ENCODE data around the gene MRNIP. TPM values are rescaled to one million over a fixed set of nuclear protein-coding genes. Genes with fewer than 3 reads are reported as not detected.
A peak's percentile ranks its signal among the peaks of the same experiment; 100 is the strongest.

MRNIP gene
- total and polyA plus RNA-seq, 4 donors: 22.9 to 103 (median 35.4) TPM

DNA sequence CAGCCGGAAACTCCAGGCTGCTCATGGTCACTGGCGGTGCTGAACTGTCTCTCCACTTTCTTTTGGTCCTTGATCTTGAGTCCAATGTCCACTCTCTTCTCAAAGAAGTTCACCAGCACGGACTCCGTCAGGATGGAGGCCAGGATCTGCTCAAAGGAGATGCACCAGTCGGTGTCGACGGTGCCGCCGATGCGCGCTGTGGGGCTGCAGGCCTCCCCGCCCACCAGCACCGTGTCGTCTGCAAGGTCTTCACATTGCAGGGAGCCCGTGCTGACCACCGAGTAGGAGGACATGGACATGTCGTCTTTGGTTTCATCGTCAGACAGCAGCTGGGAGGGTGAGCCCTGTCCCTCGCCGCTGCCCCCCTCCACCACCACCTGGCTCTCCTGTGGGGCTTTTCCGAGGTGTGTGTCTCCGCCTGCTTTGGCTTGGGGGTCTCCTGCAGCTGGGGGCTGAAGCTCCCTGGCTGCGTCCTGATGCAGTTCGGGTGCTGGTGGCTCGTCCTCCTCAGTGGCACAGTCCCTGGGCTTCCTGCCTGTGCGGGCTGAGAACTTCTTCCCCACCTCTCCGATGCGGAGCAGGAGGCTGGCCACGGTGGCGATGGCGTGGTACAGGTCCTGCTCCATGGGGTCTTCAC is 5.0 kb upstream of the MRNIP start:
- no peak overlapping the region for H3K4me3 ChIP-seq (ENCODE audit: low read length in 2 of 2)
- peaks cover 0 to 11% of the 10 kb centered on the region in 2 donors for H3K36me3 ChIP-seq (ENCODE audit: control insufficient read depth in 1 of 2, insufficient read depth in 2 of 2, low read length in 1 of 2)
- H3K27me3 ChIP-seq (ENCODE audit: control insufficient read depth in 1 of 2, insufficient read depth in 2 of 2, low read length in 1 of 2): no peaks in the 10 kb centered on the region
- H3K9me3 ChIP-seq (ENCODE audit: control insufficient read depth, low read length): no peaks in the 10 kb centered on the region
- no peaks in the 10 kb centered on the region for H3K4me1 ChIP-seq (ENCODE audit: control insufficient read depth in 1 of 2, insufficient read depth in 2 of 2, low read length in 2 of 2)
- no peak for ATAC-seq (ENCODE audit: low FRiP score)
- 94 to 95% methylated on average over 31 of the region's 31 CpGs for WGBS, 2 donors
- peak in 1 of 2 donors; percentile 74 for DNase-seq
- intact Hi-C loops (cut with DNase I): no loop called here
- no peak overlapping the region for H3K27ac ChIP-seq (ENCODE audit: low read depth in 1 of 2, low read length in 2 of 2)

GRCh38 chr5:179862891-179863290 is 4.3 kb upstream of the MRNIP start:
- 95 to 97% methylated on average over 9 of the region's 9 CpGs for WGBS, 2 donors
- Histone ChIP-seq H3K36me3 (ENCODE audit: control insufficient read depth in 1 of 2, insufficient read depth in 2 of 2, low read length in 1 of 2) (peaks cover 0 to 11% of the 10 kb centered on the region in 2 donors), H3K9me3 (ENCODE audit: control insufficient read depth, low read length) (no peaks in the 10 kb centered on the region), H3K4me3 (ENCODE audit: low read length in 2 of 2) (no peak overlapping the region), H3K27me3 (ENCODE audit: control insufficient read depth in 1 of 2, insufficient read depth in 2 of 2, low read length in 1 of 2) (no peaks in the 10 kb centered on the region), H3K27ac (ENCODE audit: low read depth in 1 of 2, low read length in 2 of 2) (no peak overlapping the region), H3K4me1 (ENCODE audit: control insufficient read depth in 1 of 2, insufficient read depth in 2 of 2, low read length in 2 of 2) (no peaks in the 10 kb centered on the region)
- intact Hi-C loops (cut with DNase I): no loop called here
- ATAC-seq (ENCODE audit: low FRiP score) (no peak), DNase-seq (peak in 1 of 2 donors; percentile 53)

- peaks cover 0 to 11% of the 10 kb centered on the region in 2 donors for H3K36me3 ChIP-seq (ENCODE audit: control insufficient read depth in 1 of 2, insufficient read depth in 2 of 2, low read length in 1 of 2)
- no peaks in the 10 kb centered on the region for H3K9me3 ChIP-seq (ENCODE audit: control insufficient read depth, low read length)
- 99 to 100% methylated on average over 2 of the region's 2 CpGs for WGBS, 2 donors
Observed at GRCh38 chr5:179862296-179862695, 3.7 kb upstream of the MRNIP start.

GRCh38 chr5:179860301-179860700 is 1.7 kb upstream of the MRNIP start:
- ATAC-seq (ENCODE audit: low FRiP score) (no peak), DNase-seq (no peak)
- Histone ChIP-seq H3K36me3 (ENCODE audit: control insufficient read depth in 1 of 2, insufficient read depth in 2 of 2, low read length in 1 of 2) (peaks cover 0 to 11% of the 10 kb centered on the region in 2 donors), H3K4me1 (ENCODE audit: control insufficient read depth in 1 of 2, insufficient read depth in 2 of 2, low read length in 2 of 2) (no peaks in the 10 kb centered on the region), H3K27ac (ENCODE audit: low read depth in 1 of 2, low read length in 2 of 2) (no peak overlapping the region), H3K27me3 (ENCODE audit: control insufficient read depth in 1 of 2, insufficient read depth in 2 of 2, low read length in 1 of 2) (no peaks in the 10 kb centered on the region), H3K4me3 (ENCODE audit: low read length in 2 of 2) (no peak overlapping the region), H3K9me3 (ENCODE audit: control insufficient read depth, low read length) (no peaks in the 10 kb centered on the region)
- whole genome bisulfite sequencing, 2 donors: 68 to 82% methylated on average over 11 of the region's 11 CpGs
- intact Hi-C loops (cut with DNase I): no loop called here

More at GRCh38 chr5:179862296-179862695, 3.7 kb upstream of the MRNIP start:
- Histone ChIP-seq H3K4me3 (ENCODE audit: low read length in 2 of 2) (no peak overlapping the region), H3K27ac (ENCODE audit: low read depth in 1 of 2, low read length in 2 of 2) (no peak overlapping the region), H3K27me3 (ENCODE audit: control insufficient read depth in 1 of 2, insufficient read depth in 2 of 2, low read length in 1 of 2) (no peaks in the 10 kb centered on the region), H3K4me1 (ENCODE audit: control insufficient read depth in 1 of 2, insufficient read depth in 2 of 2, low read length in 2 of 2) (no peaks in the 10 kb centered on the region)
- peak in 1 of 2 donors; percentile 16 for DNase-seq
- intact Hi-C loops (cut with DNase I): no loop called here
- ATAC-seq (ENCODE audit: low FRiP score): no peak

- ATAC-seq (ENCODE audit: low FRiP score): peak; percentile 64
- peak in 1 of 2 donors; percentile 80 for DNase-seq
- Histone ChIP-seq H3K4me3 (ENCODE audit: low read length in 2 of 2) (peak overlapping the region; percentile 53), H3K36me3 (ENCODE audit: control insufficient read depth in 1 of 2, insufficient read depth in 2 of 2, low read length in 1 of 2) (peaks cover 0 to 6% of the 10 kb centered on the region in 2 donors), H3K9me3 (ENCODE audit: control insufficient read depth, low read length) (no peaks in the 10 kb centered on the region), H3K27ac (ENCODE audit: low read depth in 1 of 2, low read length in 2 of 2) (peak overlapping the region in 1 of 2 donors; percentile 6), H3K27me3 (ENCODE audit: control insufficient read depth in 1 of 2, insufficient read depth in 2 of 2, low read length in 1 of 2) (no peaks in the 10 kb centered on the region), H3K4me1 (ENCODE audit: control insufficient read depth in 1 of 2, insufficient read depth in 2 of 2, low read length in 2 of 2) (no peaks in the 10 kb centered on the region)
- intact Hi-C loops (cut with DNase I): loop anchor here (5.0 to 10.0 kb wide), 2 partner anchors 36 to 53 kb away; partner anchors contain the start of genes SQSTM1 (in 2 of the 2) and MGAT4B (in 1 of the 2)
- WGBS, 2 donors: 0% methylated on average over 32 of the region's 32 CpGs
Observed at GRCh38 chr5:179858241-179858585, 404 bp downstream of the MRNIP start.

GRCh38 chr5:179854356-179854755 is 4.3 kb downstream of the MRNIP start:
- intact Hi-C loops (cut with DNase I): loop anchor here in 1 of 2 donors (10.0 kb wide), 1 partner anchor 50 kb away; the partner anchor contains the start of gene MGAT4B
- WGBS, 2 donors: 2 to 8% methylated on average over 8 of the region's 8 CpGs
- Histone ChIP-seq H3K27me3 (ENCODE audit: control insufficient read depth in 1 of 2, insufficient read depth in 2 of 2, low read length in 1 of 2) (no peaks in the 10 kb centered on the region), H3K4me3 (ENCODE audit: low read length in 2 of 2) (no peak overlapping the region), H3K4me1 (ENCODE audit: control insufficient read depth in 1 of 2, insufficient read depth in 2 of 2, low read length in 2 of 2) (no peaks in the 10 kb centered on the region), H3K9me3 (ENCODE audit: control insufficient read depth, low read length) (no peaks in the 10 kb centered on the region), H3K27ac (ENCODE audit: low read depth in 1 of 2, low read length in 2 of 2) (no peak overlapping the region), H3K36me3 (ENCODE audit: control insufficient read depth in 1 of 2, insufficient read depth in 2 of 2, low read length in 1 of 2) (peaks cover 0 to 9% of the 10 kb centered on the region in 2 donors)
- ATAC-seq (ENCODE audit: low FRiP score) (no peak), DNase-seq (no peak)

GRCh38 chr5:179852993-179853547 is 5.5 kb downstream of the MRNIP start:
- intact Hi-C loops (cut with DNase I): loop anchor here in 1 of 2 donors (10.0 kb wide), 1 partner anchor 48 kb away; the partner anchor contains the start of gene MGAT4B
- ATAC-seq (ENCODE audit: low FRiP score) (no peak), DNase-seq (no peak)
- Histone ChIP-seq H3K27ac (ENCODE audit: low read depth in 1 of 2, low read length in 2 of 2) (no peak overlapping the region), H3K4me3 (ENCODE audit: low read length in 2 of 2) (no peak overlapping the region), H3K36me3 (ENCODE audit: control insufficient read depth in 1 of 2, insufficient read depth in 2 of 2, low read length in 1 of 2) (peaks cover 0 to 9% of the 10 kb centered on the region in 2 donors), H3K27me3 (ENCODE audit: control insufficient read depth in 1 of 2, insufficient read depth in 2 of 2, low read length in 1 of 2) (no peaks in the 10 kb centered on the region), H3K9me3 (ENCODE audit: control insufficient read depth, low read length) (no peaks in the 10 kb centered on the region), H3K4me1 (ENCODE audit: control insufficient read depth in 1 of 2, insufficient read depth in 2 of 2, low read length in 2 of 2) (no peaks in the 10 kb centered on the region)
- 89 to 92% methylated on average over 8 of the region's 8 CpGs for WGBS, 2 donors

GRCh38 chr5:179841621-179842020 is 17.0 kb downstream of the MRNIP start:
- intact Hi-C loops (cut with DNase I): no loop called here
- ATAC-seq (ENCODE audit: low FRiP score): no peak
- Histone ChIP-seq H3K27ac (ENCODE audit: low read depth in 1 of 2, low read length in 2 of 2) (no peak overlapping the region), H3K36me3 (ENCODE audit: control insufficient read depth in 1 of 2, insufficient read depth in 2 of 2, low read length in 1 of 2) (peaks cover 2 to 10% of the 10 kb centered on the region in 2 donors), H3K27me3 (ENCODE audit: control insufficient read depth in 1 of 2, insufficient read depth in 2 of 2, low read length in 1 of 2) (no peaks in the 10 kb centered on the region), H3K4me1 (ENCODE audit: control insufficient read depth in 1 of 2, insufficient read depth in 2 of 2, low read length in 2 of 2) (no peaks in the 10 kb centered on the region), H3K9me3 (ENCODE audit: control insufficient read depth, low read length) (no peaks in the 10 kb centered on the region), H3K4me3 (ENCODE audit: low read length in 2 of 2) (no peak overlapping the region)
- DNase-seq: no peak
- 92 to 93% methylated on average over 9 of the region's 9 CpGs for WGBS, 2 donors

DNA sequence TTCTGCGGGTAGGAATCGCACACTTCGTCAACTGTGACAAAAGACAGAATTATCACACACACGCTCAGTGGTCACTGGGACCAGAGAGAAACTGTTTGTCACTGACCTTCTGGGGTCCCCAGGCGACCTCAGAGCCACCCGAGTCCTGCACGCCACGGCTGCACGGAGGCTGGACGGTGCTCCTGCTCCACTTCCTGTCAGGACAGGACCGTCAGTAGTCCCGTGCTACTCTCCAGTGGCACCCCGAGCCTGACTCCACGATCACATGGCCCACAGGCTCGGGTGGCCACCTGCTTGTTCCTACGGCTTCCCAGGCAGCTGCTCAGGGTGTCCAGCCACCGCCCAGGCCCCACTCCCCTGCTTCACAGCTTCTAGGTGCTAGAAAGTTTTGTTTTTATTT is 17.9 kb downstream of the MRNIP start:
- peaks cover 0 to 15% of the 10 kb centered on the region in 2 donors for H3K36me3 ChIP-seq (ENCODE audit: control insufficient read depth in 1 of 2, insufficient read depth in 2 of 2, low read length in 1 of 2)
- 84 to 86% methylated on average over 17 of the region's 17 CpGs for WGBS, 2 donors
- no peak overlapping the region for H3K4me3 ChIP-seq (ENCODE audit: low read length in 2 of 2)
- no peaks in the 10 kb centered on the region for H3K4me1 ChIP-seq (ENCODE audit: control insufficient read depth in 1 of 2, insufficient read depth in 2 of 2, low read length in 2 of 2)
- no peak for DNase-seq
- H3K9me3 ChIP-seq (ENCODE audit: control insufficient read depth, low read length): no peaks in the 10 kb centered on the region
- intact Hi-C loops (cut with DNase I): loop anchor here in 1 of 2 donors (1.0 kb wide), 1 partner anchor 18 kb away; no protein-coding TSS in a partner anchor
- H3K27me3 ChIP-seq (ENCODE audit: control insufficient read depth in 1 of 2, insufficient read depth in 2 of 2, low read length in 1 of 2): no peaks in the 10 kb centered on the region
- no peak for ATAC-seq (ENCODE audit: low FRiP score)
- no peak overlapping the region for H3K27ac ChIP-seq (ENCODE audit: low read depth in 1 of 2, low read length in 2 of 2)
